Colon (tissue), 2 donors: Measurements from ENCODE around the gene HNRNPUL1.
"Not testable (repeated sequence)": the region's sequence is repeated elsewhere in the genome, so short reads cannot be mapped to it uniquely, and the experiment has no call there.

Experiments
- FAIRE-seq: peaks from 2 replicates; lab custom pipeline; 2012; peaks lifted over from hg19 to GRCh38; lab: Jason Lieb, UNC
- donor health status: control.
- donor health status: control.

HNRNPUL1 gene

GRCh38 chr19:41325947-41326706 is 62.0 kb downstream of the HNRNPUL1 start:
- FAIRE-seq = no peak

DNA sequence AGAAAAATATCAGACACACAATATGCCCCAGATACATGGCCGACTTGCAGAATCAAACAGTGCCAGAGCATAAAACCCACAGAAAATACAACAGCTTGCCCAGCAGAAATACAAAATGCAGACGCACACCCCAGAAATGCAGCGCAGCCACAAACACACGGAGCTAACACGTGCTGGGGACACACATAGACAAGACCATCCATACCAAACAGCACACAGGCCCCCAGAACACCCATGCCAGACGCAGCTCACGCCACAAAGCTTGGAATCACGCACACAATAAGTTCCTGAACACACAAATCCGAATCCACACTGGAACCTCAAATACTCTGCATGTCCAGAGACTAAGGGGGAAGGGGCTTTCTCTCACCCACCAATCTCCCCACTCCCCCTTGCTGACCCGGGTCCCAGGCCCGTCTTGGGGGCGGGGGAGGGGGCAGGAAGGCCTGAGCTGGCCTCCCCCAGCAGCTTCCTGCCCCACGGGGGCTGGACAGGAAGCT is 63.0 kb downstream of the HNRNPUL1 start:
- FAIRE-seq = no peak

DNA sequence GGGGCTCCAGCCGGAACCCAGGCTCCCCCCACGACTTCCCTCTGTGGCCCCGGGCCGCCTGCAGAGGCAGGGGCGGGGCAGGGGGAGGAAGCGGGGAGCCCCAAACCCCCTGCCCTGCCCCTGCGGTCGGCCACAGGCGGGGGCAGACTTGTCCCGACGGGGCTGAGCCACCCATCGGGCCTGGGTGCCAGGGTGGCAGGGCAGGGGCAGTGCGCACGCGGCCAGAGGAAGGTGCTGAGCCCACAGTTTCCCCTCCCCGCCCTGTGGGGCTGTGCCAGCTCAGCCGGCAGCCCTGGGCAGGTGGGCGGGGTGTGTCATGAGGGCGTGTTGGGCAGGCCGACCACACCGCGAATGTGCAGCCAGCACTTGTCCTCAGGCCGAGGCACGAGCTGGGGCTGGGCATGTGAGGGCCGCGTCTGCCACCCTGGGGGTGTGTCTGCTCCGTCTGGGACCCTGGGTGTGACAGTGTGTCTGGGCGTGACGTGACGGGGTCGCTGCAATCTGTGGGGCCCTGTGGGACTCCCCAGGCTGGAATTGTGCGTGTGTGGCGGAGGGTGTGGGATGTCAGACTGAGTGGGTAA is 63.5 kb downstream of the HNRNPUL1 start:
- no peak for FAIRE-seq

GRCh38 chr19:41328157-41328841 is 64.1 kb downstream of the HNRNPUL1 start:
- no peak for FAIRE-seq

GRCh38 chr19:41328842-41329225 is 64.7 kb downstream of the HNRNPUL1 start:
- no peak for FAIRE-seq

GRCh38 chr19:41330481-41330880 is 66.3 kb downstream of the HNRNPUL1 start:
- FAIRE-seq = no peak

- no peak for FAIRE-seq
These were observed 66.9 kb downstream of the HNRNPUL1 start for GRCh38 chr19:41330946-41331678.

GRCh38 chr19:41332000-41332399 is 67.8 kb downstream of the HNRNPUL1 start:
- FAIRE-seq = no peak

DNA sequence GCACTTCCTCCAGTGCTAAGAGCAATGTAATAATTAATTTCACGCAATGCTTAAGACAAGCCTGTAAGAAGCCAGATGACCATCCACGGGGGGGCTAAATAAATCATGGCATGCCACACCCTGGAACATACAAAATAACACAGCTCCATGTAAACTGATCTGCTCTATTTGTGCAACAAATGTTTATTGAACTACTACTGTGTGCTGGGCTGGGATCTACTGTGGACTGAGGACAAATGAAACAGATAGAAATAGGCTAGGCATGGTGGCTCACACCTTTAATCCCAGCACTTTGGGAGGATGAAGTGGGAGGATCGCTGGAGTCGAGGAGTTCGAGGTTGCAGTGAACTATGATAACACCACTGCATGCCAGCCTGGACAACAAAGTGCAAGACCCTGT is 68.3 kb downstream of the HNRNPUL1 start:
- FAIRE-seq = no peak

- FAIRE-seq = no peak
These were observed 70.6 kb downstream of the HNRNPUL1 start for GRCh38 chr19:41334793-41335192.

GRCh38 chr19:41335467-41335866 is 71.3 kb downstream of the HNRNPUL1 start:
- FAIRE-seq = no peak

DNA sequence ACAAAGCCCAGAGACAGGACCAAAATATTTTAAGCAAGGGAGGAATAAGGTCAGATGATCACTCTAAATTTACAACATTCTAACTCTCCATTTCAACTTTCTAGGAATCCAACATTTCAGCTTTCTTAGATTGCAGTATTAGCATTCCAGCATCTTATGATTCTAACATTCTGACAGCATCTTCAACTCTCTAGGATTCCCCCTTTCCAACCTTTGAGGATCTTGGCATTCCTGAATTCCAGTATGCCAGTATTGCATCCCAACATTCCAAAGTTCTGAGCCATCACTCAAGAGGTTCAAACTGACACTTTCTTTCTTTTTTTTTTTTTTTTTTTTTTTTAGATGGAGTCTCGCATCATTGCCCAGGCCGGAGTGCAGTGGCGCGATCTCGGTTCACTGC is 75.8 kb downstream of the HNRNPUL1 start:
- no peak for FAIRE-seq

DNA sequence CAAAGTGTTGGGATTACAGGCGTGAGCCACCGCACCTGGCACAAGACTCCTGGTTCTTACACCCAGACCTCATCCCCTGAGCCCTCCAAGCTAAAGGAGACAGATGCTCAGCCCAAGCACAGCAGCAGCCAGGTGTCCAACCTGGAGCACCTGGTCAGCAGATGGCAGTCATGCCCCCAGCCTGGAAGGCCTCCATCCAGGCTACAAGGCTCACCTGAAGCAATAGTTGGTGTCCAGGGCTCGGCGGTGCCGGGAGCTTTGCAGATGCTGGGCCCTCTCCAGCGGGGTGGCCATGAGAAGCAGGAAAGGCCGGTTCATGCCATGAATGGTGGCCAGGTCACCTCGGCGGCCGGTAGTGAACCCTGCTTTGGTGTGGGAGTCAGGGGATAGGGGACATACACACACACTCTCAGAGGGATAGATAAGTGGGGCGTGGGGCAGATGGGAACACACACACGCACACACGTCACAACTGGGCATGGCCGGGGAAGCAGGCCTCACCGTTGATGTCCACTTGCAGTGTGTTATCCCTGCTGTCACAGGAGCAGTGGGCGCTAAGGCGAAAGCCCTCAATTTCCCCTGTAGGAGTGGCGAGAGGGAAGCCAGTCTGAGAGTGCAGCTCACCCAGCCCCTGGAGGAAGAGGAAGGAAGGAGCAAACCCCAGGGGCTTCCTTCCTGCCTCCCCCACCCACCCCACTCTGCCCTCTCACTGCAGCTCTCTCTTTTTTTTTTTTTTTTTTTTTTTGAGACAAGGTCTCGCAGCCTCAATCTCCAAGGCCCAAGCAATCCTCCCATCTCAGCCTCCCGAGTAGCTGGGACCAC is 77.7 kb downstream of the HNRNPUL1 start:
- FAIRE-seq = no peak

DNA sequence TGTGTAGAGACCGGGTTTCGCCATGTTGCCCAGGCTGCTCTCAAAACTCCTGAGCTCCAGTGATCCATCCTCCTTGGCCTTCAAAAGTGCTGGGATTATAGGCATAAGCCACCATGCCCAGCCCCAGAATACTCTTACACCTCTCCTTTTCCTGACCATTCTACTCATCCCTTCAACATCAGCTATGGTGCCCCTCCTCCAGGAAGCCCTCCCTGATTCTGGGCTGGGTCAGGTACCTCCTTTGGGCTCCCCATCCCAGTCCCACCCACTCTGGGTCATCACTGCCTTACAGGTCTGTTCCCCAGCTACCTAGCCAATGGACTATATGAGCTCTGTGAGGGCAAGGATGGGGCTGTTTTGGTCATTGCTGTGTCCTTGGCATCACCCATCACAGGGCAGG is 80.0 kb downstream of the HNRNPUL1 start:
- FAIRE-seq = no peak

- not testable (repeated sequence) for FAIRE-seq
These were observed 82.7 kb downstream of the HNRNPUL1 start for GRCh38 chr19:41346916-41347315.

- no peak for FAIRE-seq
These were observed 86.7 kb downstream of the HNRNPUL1 start for GRCh38 chr19:41350735-41351338.

DNA sequence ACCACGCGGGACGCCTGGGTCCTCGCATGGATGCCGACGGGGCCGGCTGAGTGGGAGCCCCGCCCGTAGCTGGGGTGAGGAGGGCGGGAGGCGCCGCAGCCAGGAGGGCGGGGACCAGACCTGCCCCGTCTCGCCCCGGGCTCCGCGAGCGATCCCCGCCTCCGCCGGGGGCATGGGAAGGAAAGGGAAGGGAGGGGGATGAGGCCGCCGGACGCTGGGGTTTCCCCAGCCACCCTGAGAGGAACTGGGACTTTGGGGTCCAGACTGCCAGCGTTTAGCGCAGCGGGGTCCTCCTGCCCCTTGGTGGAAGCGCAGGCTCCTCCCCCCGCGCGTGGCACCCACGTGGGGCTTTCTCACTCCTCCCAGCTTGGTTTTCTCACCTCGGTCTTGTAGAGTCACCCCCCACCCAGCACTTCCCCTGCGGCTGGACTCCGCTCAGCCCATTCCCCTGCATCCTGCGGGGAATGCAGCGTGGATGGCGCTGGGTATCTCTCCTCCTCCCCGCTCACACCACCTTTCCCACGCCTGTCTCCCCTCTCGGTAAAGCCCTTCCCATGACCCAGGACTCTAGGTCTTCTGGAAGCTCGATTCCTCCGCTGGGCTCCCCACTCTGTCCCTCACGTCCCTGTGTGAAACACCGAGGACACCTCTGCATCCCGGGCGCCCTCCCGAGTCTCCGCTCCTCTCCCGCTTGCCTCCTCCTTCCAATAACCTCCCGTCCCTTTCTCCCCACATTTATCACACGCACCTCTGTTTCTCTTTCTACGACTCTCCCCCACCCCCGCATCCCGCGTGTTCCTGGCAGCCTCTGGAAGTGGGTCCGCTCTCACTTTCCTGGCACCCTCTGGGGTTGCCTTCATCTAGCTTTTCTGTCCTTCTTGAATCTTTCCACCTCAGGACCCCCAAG is 87.4 kb downstream of the HNRNPUL1 start:
- FAIRE-seq = no peak

DNA sequence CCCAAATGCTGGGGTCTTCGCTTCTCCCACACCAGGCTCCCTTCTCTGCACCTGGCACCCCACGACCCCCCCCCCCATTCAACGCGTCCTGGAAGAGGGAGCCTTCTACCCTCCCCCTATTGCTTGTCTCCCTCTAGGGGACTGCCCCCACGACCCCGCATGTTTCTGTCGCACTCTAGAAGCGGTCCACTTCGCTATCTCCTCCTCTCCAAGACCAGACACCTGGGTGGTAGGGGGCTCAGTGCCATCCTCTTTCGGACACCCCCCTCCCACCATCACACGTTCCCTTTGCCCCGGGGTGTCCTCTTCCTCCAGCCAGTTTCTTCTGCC is 88.1 kb downstream of the HNRNPUL1 start:
- no peak for FAIRE-seq

GRCh38 chr19:41352609-41353465 is 88.7 kb downstream of the HNRNPUL1 start:
- no peak for FAIRE-seq
